HG02678 (cell line): ENCODE measurements around the gene TLR2.

Source experiments
- ATAC-seq: cut with Tn5 transposase; IDR thresholded peaks from one replicate; pipeline ENCODE4 v1.9.1; 2021; ENCODE audit warnings: mild to moderate bottlenecking, moderate library complexity; ENCODE audit not compliant: unreplicated experiment

The TLR2 gene, protein sequence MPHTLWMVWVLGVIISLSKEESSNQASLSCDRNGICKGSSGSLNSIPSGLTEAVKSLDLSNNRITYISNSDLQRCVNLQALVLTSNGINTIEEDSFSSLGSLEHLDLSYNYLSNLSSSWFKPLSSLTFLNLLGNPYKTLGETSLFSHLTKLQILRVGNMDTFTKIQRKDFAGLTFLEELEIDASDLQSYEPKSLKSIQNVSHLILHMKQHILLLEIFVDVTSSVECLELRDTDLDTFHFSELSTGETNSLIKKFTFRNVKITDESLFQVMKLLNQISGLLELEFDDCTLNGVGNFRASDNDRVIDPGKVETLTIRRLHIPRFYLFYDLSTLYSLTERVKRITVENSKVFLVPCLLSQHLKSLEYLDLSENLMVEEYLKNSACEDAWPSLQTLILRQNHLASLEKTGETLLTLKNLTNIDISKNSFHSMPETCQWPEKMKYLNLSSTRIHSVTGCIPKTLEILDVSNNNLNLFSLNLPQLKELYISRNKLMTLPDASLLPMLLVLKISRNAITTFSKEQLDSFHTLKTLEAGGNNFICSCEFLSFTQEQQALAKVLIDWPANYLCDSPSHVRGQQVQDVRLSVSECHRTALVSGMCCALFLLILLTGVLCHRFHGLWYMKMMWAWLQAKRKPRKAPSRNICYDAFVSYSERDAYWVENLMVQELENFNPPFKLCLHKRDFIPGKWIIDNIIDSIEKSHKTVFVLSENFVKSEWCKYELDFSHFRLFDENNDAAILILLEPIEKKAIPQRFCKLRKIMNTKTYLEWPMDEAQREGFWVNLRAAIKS

GRCh38 chr4:153684182-153684970 is at the start of gene TLR2:
TLR2 (plus strand) TSS chr4:153684280; CDS start chr4:153702908, 18,628 bp downstream.
- ATAC-seq, result peak; percentile 96

GRCh38 chr4:153634738-153635353 is 49.2 kb upstream of the TLR2 start:
- ATAC-seq, result no peak

DNA sequence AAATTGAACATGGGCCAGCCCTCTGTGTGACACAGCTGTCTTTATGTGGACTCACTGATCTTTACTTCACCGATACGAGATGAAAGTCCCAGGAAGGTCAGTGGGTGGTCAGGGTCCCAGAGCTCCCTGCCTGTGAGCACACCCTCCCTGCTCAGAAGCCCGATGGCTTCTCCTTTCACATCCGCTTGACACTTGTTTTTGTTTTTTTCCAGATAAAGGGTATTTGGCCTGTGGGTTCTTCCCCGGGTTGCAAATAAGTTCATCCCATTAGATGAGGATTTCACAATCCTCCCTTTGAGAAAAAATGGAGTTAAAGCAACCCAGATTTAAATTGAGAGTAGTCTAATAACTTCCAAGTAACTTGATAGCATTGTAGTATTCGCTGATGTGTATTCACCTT is 48.2 kb upstream of the TLR2 start:
- no peak for ATAC-seq

GRCh38 chr4:153637201-153637600 is 46.9 kb upstream of the TLR2 start:
- no peak for ATAC-seq

DNA sequence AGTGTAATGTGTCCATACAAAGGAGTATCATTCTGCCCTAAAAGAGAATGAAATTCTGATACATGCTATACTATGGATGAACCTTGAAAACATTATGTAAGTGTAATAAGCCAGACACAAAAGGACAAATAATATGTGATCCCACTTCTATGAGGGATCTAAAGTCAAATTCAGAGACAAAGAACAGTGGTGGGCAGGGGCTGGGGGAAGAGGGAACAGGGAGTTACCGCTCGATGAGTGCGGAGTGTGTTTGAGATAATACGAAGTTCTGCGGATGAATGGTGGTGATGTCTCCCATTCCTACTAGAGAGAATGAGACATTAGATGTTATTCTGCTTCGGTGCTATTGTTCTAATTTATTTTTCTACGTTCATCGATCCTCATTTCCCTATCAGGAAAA is 46.1 kb upstream of the TLR2 start:
- ATAC-seq, result no peak

DNA sequence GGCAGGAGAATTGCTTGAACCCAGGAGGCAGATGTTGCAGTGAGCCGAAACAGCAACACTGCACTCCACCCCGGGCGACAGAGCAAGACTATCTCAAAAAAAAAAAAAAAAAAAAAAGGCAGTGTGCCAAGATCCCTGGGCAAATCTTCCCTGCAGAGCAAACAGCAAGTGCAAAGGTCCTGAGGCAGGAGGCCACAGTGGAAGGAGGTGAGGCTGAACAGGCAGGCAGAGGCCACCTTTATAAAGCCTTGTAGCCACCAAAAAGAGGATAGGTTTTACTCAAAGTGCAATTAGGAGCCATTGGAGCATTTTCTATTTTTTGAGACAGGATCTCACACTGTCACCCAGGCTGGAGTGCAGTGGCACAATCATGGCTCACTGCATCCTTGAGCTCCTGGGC is 45.1 kb upstream of the TLR2 start:
- no peak for ATAC-seq

DNA sequence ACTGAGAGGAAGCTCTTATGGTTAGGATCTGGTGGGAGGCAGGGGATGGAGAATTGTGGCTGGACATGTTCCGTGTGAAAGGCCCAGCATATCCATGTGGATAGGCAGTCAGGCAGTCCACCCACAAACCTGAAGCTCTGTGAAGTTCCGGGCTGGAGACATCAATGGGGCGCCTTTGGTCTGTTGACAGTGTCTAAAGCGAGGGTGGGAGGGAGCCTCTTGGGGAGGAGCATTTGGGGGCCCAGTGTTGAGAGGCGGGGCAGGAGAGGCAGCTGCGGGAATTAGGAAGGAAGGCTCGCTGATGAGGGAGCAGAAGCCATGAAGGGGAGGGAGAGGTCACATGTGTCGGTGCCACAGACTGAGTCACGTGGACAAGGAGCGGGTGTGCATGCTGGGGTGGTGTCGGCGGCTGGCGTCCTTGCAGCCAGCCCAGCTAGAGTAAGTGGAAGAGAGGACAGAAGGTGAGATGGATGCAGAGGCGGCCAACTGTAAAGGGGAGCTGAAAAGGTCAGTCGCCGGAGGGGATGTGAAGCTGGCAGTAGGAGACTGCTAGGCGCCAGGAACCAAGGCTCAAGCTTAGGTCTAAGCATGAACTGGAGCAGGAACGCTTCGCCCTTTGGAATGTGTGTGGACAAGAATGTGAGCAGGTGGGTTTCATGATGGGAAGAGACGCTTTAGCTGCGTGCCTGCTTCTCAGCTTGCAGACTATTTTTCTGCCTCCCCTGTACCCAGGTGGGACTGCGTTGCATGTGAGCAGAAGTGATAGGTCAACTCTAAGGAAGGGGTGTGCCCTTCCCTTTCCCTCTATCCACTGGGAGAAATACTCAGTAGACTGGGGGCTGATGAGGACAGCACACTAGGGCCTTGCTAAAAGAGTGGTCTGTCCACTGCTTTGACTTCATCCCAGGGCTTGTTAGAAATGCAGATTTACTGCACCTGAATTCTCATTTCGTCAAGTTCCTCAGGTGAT is 44.0 kb upstream of the TLR2 start:
- no peak for ATAC-seq

DNA sequence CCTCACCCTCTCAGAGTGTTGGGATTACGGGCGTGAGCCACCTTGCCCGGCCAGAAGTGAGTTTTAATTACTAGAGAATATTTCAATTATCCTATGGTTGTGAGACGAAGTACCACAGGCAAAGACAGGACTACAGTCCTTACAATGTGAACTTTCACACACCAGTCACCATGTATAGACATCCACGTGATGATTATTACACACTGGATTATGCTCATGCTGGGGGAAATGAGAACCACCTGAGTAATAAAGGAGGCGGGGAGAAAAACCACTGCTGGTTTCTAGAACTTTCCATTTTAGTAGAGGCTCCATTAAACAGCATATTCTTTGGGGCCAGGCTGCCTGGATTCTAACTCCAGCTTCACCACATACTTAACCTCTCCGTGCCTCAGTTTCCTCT is 42.5 kb upstream of the TLR2 start:
- ATAC-seq, result no peak

DNA sequence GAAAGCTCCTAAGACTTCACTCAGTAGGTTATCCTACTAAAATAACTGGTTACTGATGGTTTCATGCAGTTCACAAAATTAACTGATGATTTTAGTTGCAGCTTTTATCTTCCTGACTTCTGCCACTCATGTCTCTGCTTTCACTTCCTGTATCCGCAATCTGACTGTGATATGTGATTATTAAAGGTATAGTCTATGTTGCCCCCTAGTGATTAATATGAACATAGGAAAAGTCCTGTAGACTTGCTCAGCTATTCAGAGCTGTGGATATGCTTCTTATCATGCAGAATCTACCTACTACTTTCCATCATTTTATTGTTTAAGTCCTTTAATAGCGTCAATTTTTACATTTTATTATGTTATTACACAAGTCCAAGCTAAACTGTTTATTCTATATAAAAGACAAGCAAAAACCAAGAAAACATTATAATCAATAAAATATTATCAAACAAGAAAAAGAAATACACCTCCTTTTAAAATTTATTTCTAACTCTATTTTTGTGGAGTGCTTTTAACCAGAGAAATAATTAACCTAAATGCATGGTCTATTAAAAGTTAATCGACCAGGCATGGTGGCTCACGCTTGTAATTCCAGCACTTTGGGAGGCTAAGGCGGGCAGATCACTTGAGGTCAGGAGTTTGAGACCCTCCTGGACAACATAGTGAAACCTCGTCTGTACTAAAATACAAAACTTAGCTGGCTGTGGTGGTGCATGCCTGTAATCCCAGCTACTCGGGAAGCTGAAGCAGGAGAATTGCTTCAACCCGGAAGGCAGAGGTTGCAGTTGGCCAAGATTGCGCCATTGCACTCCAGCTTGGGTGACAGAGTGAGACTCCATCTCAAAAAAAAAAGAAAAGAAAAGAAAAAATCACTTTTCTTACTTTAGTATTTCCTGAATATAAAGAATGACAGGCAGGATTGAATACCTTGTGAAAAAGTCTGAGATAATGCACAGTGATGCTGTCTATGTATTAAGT is 40.4 kb upstream of the TLR2 start:
- ATAC-seq, result peak; percentile 91

GRCh38 chr4:153645183-153645582 is 38.9 kb upstream of the TLR2 start:
- ATAC-seq, result no peak

DNA sequence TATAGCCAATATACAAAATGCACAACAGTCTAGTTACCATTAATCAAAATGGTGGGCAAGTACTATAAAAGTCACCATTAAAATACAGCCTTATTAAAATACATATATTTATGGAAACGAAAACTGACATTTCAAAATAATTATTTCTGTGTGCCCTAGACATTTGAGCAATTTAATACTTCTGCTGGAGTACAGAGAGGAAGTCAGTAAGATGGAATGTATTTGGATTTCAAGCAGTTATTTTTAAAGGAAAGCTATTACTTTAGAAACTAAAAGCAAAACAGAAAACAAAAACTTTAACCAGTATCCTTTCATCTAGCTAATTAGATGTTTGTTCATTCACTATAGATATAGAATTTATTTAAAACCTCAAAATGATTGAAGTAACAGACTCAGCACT is 37.8 kb upstream of the TLR2 start:
- ATAC-seq, result no peak

DNA sequence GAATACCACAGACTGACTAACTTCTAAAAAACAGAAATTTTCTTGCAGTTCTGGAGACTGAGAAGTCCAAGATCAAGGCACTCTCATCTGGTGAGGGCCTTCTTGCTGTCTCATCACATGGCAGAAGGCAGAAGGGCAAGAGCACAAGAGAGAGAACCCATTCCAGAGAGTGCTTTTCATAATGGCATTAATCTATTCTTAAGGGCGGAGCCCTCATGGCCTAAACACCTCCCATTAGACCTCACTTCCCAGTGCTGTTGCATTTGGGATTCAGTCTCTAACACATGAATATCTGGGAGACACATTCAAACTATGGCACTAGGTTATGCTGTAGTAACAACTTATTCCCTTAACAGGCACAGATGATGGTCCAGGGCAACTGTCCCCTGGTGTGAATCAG is 37.1 kb upstream of the TLR2 start:
- ATAC-seq, result no peak

DNA sequence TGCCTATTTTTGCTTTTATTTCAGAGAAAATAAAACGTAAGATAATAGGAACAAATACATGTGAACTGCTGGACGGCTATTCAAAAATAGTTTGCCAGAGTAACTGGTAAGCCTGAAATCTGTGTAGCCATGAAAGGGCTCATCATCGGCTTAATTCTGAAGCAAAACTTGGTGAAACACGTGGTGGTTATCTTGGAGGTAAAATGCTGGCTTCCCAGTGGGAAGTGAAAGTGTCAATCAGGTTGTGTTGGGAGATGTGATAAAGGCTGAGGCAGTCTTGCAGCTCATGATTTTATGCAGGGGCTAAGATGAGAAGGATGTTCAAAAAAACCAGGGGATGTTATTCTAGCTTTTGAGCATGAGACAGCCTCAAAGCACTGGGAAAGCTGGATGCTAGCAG is 36.1 kb upstream of the TLR2 start:
- no peak for ATAC-seq

GRCh38 chr4:153649572-153649991 is 34.5 kb upstream of the TLR2 start:
- ATAC-seq, result no peak

GRCh38 chr4:153651116-153651515 is 33.0 kb upstream of the TLR2 start:
- no peak for ATAC-seq

GRCh38 chr4:153651587-153651986 is 32.5 kb upstream of the TLR2 start:
- no peak for ATAC-seq

DNA sequence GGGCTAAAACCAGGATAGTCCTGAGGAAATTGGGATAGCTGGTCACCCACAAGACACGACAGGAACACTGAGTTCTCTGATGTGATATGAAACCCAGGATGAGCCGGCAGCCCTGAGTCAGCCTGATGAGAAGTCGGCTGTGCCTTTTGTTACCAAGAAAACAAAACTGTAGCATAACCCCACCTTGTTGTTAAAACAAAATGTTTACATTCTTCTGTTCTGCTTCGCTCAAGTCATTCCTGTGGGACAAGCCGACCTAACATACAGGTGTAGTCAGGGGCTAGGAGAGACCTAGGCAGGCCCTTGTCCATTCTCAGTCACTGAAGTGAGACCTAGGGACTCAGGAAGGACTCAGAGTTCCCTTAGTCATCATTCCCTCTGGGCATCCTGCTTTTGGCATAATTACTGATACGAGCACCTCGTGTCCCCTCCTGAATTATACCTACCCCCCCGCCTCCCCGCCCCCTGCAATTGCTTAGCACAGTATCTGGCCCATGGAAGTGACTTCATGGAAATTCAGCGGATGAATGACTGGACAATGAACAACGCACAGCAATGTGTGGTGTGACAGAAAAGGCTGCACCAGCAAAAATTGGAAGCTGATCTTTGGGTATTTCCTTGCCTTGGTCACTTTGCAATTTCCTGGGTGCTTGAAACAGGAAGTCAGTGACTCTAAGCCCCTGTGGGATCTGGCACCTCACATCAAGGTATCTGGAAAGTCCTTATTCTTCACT is 31.9 kb upstream of the TLR2 start:
- ATAC-seq, result no peak

DNA sequence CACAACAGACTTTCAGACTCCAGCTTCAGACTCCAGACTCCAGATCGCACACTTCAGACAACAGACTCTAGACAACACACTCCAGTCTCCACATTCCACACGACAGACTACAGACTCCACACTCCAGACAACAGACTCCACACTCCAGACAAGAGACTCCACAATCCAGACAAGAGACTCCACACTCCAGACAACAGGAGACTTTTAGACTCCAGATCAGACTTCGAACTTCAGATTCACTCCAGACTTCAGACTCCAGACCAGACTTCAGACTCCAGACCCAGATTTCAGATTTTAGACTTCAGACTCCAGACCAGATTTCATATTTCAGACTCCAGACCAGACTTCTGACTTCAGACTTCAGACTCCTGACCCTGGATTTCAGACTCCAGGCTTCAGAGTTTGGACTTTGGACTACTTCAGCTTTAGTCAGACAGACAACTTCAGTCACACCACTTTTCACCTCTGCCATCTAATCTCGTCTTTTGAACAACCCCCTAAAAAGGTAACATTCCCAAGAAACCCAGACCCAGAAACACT is 29.0 kb upstream of the TLR2 start:
- ATAC-seq, result no peak
